Lung (tissue), 12 donors: Measurements from ENCODE around the gene NUSAP1. TPM values are rescaled to one million over a fixed set of nuclear protein-coding genes. Genes with fewer than 3 reads are reported as not detected.

Experiments used
- ATAC-seq: fragments of 200-7000 bp; cut with Tn5 transposase; one replicate; pipeline ENCODE4 v1.9.1; 2020; ENCODE audit warnings: moderate number of reproducible peaks; ENCODE audit not compliant: insufficient read depth, low FRiP score
- DNase-seq, 3 donors: peaks; one replicate each; pipeline ENCODE4 v3.0.0-alpha.2; 2013 to 2017
- H3K27ac ChIP-seq, 2 donors: one replicate each; pipeline ENCODE4 v1.5.1; 2013; ENCODE audit warnings: mild to moderate bottlenecking in 2 of 2, moderate library complexity in 2 of 2, control low read depth in 1 of 2, inconsistent platforms in 1 of 2, low read depth in 1 of 2, low read length in 1 of 2
- H3K27me3 ChIP-seq, 3 donors: one replicate each; pipeline ENCODE4 v1.5.1; 2013; ENCODE audit warnings: low read length in 2 of 3; ENCODE audit not compliant: control insufficient read depth in 3 of 3, insufficient read depth in 3 of 3
- H3K36me3 ChIP-seq, 4 donors: one replicate each; pipeline ENCODE4 v1.5.1; 2013; ENCODE audit warnings: low read length in 4 of 4, mild to moderate bottlenecking in 1 of 4, moderate library complexity in 1 of 4; ENCODE audit not compliant: control insufficient read depth in 4 of 4, insufficient read depth in 4 of 4
- H3K4me1 ChIP-seq, 5 donors: one replicate each; pipeline ENCODE4 v1.5.1; 2013; ENCODE audit warnings: low read length in 5 of 5, mild to moderate bottlenecking in 2 of 5, moderate library complexity in 1 of 5; ENCODE audit not compliant: control insufficient read depth in 5 of 5, insufficient read depth in 5 of 5
- H3K4me3 ChIP-seq: one replicate; pipeline ENCODE4 v1.5.1; 2013; ENCODE audit warnings: mild to moderate bottlenecking, control low read depth, moderate library complexity
- H3K9ac ChIP-seq, 2 donors: one replicate each; pipeline ENCODE4 v1.5.1; 2013; ENCODE audit warnings: low read length in 2 of 2, control low read depth in 1 of 2; ENCODE audit not compliant: insufficient read depth in 1 of 2
- H3K9me3 ChIP-seq, 4 donors: one replicate each; pipeline ENCODE4 v1.5.1; 2013; ENCODE audit warnings: low read length in 3 of 4, mild to moderate bottlenecking in 1 of 4, moderate library complexity in 1 of 4; ENCODE audit not compliant: control insufficient read depth in 4 of 4, insufficient read depth in 3 of 4
- CTCF ChIP-seq: IDR thresholded peaks from 2 replicates; pipeline ENCODE4 v1.5.1; 2012; ENCODE audit warnings: mild to moderate bottlenecking; ENCODE audit errors: control extremely low read depth, extremely low read depth
- WGBS, 2 donors: extraction: QIAGEN DNeasy Blood & Tissue Kit; methylation state at CpG; one replicate each; pipeline ENCODE4 v1.1.7; 2013; 5-methylcytosine and 5-hydroxymethylcytosine counted together
- polyA plus RNA-seq, 2 donors: library from polyadenylated mRNA; stranded (reverse); fragments of 200-250 nt; gene quantifications; one replicate each; pipeline ENCODE4 v1.2.1, GENCODE V29; 2013
- total RNA-seq, 2 donors: library from RNA; depleted of rRNA in 1 of 2; stranded (reverse); fragments of >200 nt in 1 of 2; gene quantifications; one replicate each; pipeline ENCODE4 v1.2.1, GENCODE V29; 2014 to 2021
- donor health status: control.
- donor health status: control.
- donor health status: Bipolar disorder and iron deficiency.
- donor health status: healthy.
- donor health status: DM: yes; HTN: yes; CAD: no.

NUSAP1 gene
- total and polyA plus RNA-seq, 4 donors, result 3.7 to 24.1 (median 6.5) TPM

GRCh38 chr15:41336549-41336948 lies 3.9 kb downstream of the NUSAP1 start:
- H3K36me3 ChIP-seq, result peaks cover 0 to 4% (median 0%) of the 10 kb centered on the region in 4 donors
- DNase-seq (no peak), ATAC-seq (no peak)
- WGBS, 2 donors, result 93 to 95% methylated on average over 4 of the region's 4 CpGs
- no peak overlapping the region for H3K27ac ChIP-seq
- no peak overlapping the region for H3K4me3 ChIP-seq
- no peak overlapping the region for H3K9ac ChIP-seq
- no peaks in the 10 kb centered on the region for H3K9me3 ChIP-seq
- H3K4me1 ChIP-seq, result peaks cover 0 to 9% (median 0%) of the 10 kb centered on the region in 5 donors
- H3K27me3 ChIP-seq, result no peaks in the 10 kb centered on the region
- no peak for TF ChIP-seq CTCF

- no peak overlapping the region for H3K4me3 ChIP-seq
- TF ChIP-seq CTCF, result no peak
- no peaks in the 10 kb centered on the region for H3K9me3 ChIP-seq
- H3K27me3 ChIP-seq, result no peaks in the 10 kb centered on the region
- H3K4me1 ChIP-seq, result peaks cover 0 to 6% (median 0%) of the 10 kb centered on the region in 5 donors
- H3K27ac ChIP-seq, result no peak overlapping the region
- ATAC-seq (no peak), DNase-seq (no peak)
- peaks cover 0 to 9% (median 0%) of the 10 kb centered on the region in 4 donors for H3K36me3 ChIP-seq
- no peak overlapping the region for H3K9ac ChIP-seq
- 98 to 100% methylated on average over 6 of the region's 6 CpGs for WGBS, 2 donors
These were observed 4.4 kb downstream of the NUSAP1 start for GRCh38 chr15:41337047-41337446.

GRCh38 chr15:41337631-41338522 lies 5.2 kb downstream of the NUSAP1 start:
- H3K27ac ChIP-seq, result no peak overlapping the region

More at GRCh38 chr15:41337631-41338522, 5.2 kb downstream of the NUSAP1 start:
- H3K4me1 ChIP-seq, result peaks cover 0 to 6% (median 0%) of the 10 kb centered on the region in 5 donors
- H3K9ac ChIP-seq, result peak overlapping the region in 1 of 2 donors; percentile 7
- WGBS, 2 donors, result 79 to 89% methylated on average over 13 of the region's 13 CpGs
- H3K36me3 ChIP-seq, result peaks cover 0 to 10% (median 0%) of the 10 kb centered on the region in 4 donors
- no peaks in the 10 kb centered on the region for H3K27me3 ChIP-seq
- H3K4me3 ChIP-seq, result no peak overlapping the region
- H3K9me3 ChIP-seq, result no peaks in the 10 kb centered on the region
- ATAC-seq, result no peak
- no peak for DNase-seq
- TF ChIP-seq CTCF, result no peak
